Skeletal muscle satellite cell (primary cell): ENCODE data around the gene CEP295NL.
"Not testable (repeated sequence)": the region's sequence is repeated elsewhere in the genome, so short reads cannot be mapped to it uniquely, and the experiment has no call there.

Source experiments
- H3K27me3 ChIP-seq: 2 replicates; pipeline ENCODE4 v1.7.0; 2013; ENCODE audit warnings: low read length; ENCODE audit not compliant: control insufficient read depth, insufficient read depth
- H3K36me3 ChIP-seq: 2 replicates; pipeline ENCODE4 v1.7.0; 2013; ENCODE audit warnings: mild to moderate bottlenecking, control low read depth, low read length; ENCODE audit not compliant: insufficient read depth
- H3K4me1 ChIP-seq: 2 replicates; pipeline ENCODE4 v1.7.0; 2013; ENCODE audit warnings: low read length; ENCODE audit not compliant: control insufficient read depth, insufficient read depth
- H3K4me2 ChIP-seq: 2 replicates; pipeline ENCODE4 v1.7.0; 2013; ENCODE audit warnings: mild to moderate bottlenecking, low read length
- H3K4me3 ChIP-seq: 2 replicates; pipeline ENCODE4 v1.7.0; 2013; ENCODE audit warnings: low read length
- H3K9ac ChIP-seq: 2 replicates; pipeline ENCODE4 v1.7.0; 2013; ENCODE audit warnings: mild to moderate bottlenecking, low read depth, low read length, moderate library complexity
- H3K9me3 ChIP-seq: replicated peaks from 2 replicates; pipeline ENCODE4 v1.7.0; 2013; ENCODE audit warnings: mild to moderate bottlenecking, control low read depth, low read length

The CEP295NL gene

GRCh38 chr17:78915872-78916632, 13.1 kb upstream of the CEP295NL start:
- H3K4me2 ChIP-seq: peak overlapping the region; percentile 75
- no peaks in the 10 kb centered on the region for H3K27me3 ChIP-seq
- no peaks in the 10 kb centered on the region for H3K9me3 ChIP-seq
- H3K4me3 ChIP-seq: peak overlapping the region; percentile 59
- peaks cover 7% of the 10 kb centered on the region for H3K36me3 ChIP-seq
- peaks cover 31% of the 10 kb centered on the region for H3K4me1 ChIP-seq
- peak overlapping the region; percentile 69 for H3K9ac ChIP-seq

- peaks cover 26% of the 10 kb centered on the region for H3K4me1 ChIP-seq
- H3K9ac ChIP-seq: no peak overlapping the region
- no peaks in the 10 kb centered on the region for H3K27me3 ChIP-seq
- H3K4me3 ChIP-seq: no peak overlapping the region
- peaks cover 7% of the 10 kb centered on the region for H3K36me3 ChIP-seq
- H3K9me3 ChIP-seq: no peaks in the 10 kb centered on the region
- H3K4me2 ChIP-seq: no peak overlapping the region
Observed at GRCh38 chr17:78913115-78913514, 10.1 kb upstream of the CEP295NL start.

- no peak overlapping the region for H3K9ac ChIP-seq
- H3K9me3 ChIP-seq: no peaks in the 10 kb centered on the region
- H3K36me3 ChIP-seq: peaks cover 7% of the 10 kb centered on the region
- H3K4me3 ChIP-seq: no peak overlapping the region
- H3K4me2 ChIP-seq: no peak overlapping the region
- no peaks in the 10 kb centered on the region for H3K27me3 ChIP-seq
- H3K4me1 ChIP-seq: peaks cover 26% of the 10 kb centered on the region
Observed at GRCh38 chr17:78912082-78912481, 9.1 kb upstream of the CEP295NL start.

GRCh38 chr17:78911543-78911942, 8.5 kb upstream of the CEP295NL start:
- H3K27me3 ChIP-seq, H3K9me3 ChIP-seq, H3K4me3 ChIP-seq, H3K36me3 ChIP-seq, H3K9ac ChIP-seq, H3K4me2 ChIP-seq: not testable (repeated sequence)
- peaks cover 22% of the 10 kb centered on the region for H3K4me1 ChIP-seq

- peaks cover 7% of the 10 kb centered on the region for H3K36me3 ChIP-seq
- peaks cover 13% of the 10 kb centered on the region for H3K4me1 ChIP-seq
Observed at GRCh38 chr17:78910497-78911284, 7.7 kb upstream of the CEP295NL start.

GRCh38 chr17:78908426-78908825, 5.4 kb upstream of the CEP295NL start:
- Histone ChIP-seq H3K4me1 (peaks cover 10% of the 10 kb centered on the region), H3K36me3 (peaks cover 18% of the 10 kb centered on the region), H3K9ac (no peak overlapping the region), H3K27me3 (no peaks in the 10 kb centered on the region), H3K9me3 (no peaks in the 10 kb centered on the region), H3K4me3 (no peak overlapping the region), H3K4me2 (no peak overlapping the region)

More at GRCh38 chr17:78910497-78911284, 7.7 kb upstream of the CEP295NL start:
- H3K9me3 ChIP-seq: no peaks in the 10 kb centered on the region
- no peak overlapping the region for H3K4me2 ChIP-seq
- no peaks in the 10 kb centered on the region for H3K27me3 ChIP-seq
- no peak overlapping the region for H3K4me3 ChIP-seq
- H3K9ac ChIP-seq: no peak overlapping the region

DNA sequence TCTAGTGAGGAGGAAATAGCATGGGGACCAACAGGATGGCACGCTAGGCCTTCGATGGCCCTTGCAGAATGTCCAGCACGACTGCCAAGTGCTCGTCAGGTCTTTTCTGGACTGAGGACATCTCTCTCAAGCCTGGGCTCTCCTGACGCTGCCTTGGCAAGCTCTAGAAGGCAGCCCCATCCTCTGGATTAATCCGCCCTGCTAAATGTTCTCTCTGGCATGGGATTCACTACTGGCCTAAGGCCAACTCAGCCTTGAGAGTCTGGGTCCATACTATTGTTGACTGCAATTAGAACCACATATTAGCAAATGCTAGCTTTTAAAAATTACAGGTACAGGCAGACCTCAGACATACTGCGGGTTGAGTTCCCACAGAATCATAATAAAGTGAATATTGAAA, 2.5 kb upstream of the CEP295NL start:
- Histone ChIP-seq H3K36me3 (peaks cover 31% of the 10 kb centered on the region), H3K4me3 (no peak overlapping the region), H3K9me3 (no peaks in the 10 kb centered on the region), H3K4me1 (peaks cover 11% of the 10 kb centered on the region), H3K9ac (no peak overlapping the region), H3K4me2 (no peak overlapping the region), H3K27me3 (no peaks in the 10 kb centered on the region)

DNA sequence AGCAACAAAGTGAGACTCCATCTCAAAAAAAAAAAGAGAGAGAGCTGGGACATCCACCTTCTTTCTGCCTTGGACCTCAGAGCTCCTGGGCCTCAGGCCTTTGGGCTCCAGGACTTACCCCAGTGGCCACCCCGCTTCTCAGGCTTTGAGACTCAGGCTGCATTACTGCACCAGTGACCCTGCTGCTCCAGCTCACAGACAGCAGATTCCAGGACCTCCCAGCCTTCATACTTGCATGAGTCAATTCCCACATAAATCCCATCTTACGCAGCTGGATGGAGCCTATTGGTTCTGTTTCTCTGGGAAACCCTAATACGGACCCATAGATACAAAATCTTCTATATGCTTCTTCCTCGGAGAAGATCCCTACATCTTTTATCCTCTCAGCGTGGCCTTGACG, 2.1 kb upstream of the CEP295NL start:
- Histone ChIP-seq H3K9ac (no peak overlapping the region), H3K4me1 (peaks cover 11% of the 10 kb centered on the region)

GRCh38 chr17:78904371-78904770, 1.4 kb upstream of the CEP295NL start:
- Histone ChIP-seq H3K4me1 (peaks cover 16% of the 10 kb centered on the region), H3K4me2 (no peak overlapping the region), H3K9me3 (no peaks in the 10 kb centered on the region), H3K4me3 (no peak overlapping the region), H3K9ac (no peak overlapping the region), H3K27me3 (no peaks in the 10 kb centered on the region), H3K36me3 (peaks cover 32% of the 10 kb centered on the region)

More for the DNA sequence above, 2.1 kb upstream of the CEP295NL start:
- H3K9me3 ChIP-seq: no peaks in the 10 kb centered on the region
- H3K4me2 ChIP-seq: no peak overlapping the region
- no peak overlapping the region for H3K4me3 ChIP-seq
- H3K27me3 ChIP-seq: no peaks in the 10 kb centered on the region
- peaks cover 32% of the 10 kb centered on the region for H3K36me3 ChIP-seq

DNA sequence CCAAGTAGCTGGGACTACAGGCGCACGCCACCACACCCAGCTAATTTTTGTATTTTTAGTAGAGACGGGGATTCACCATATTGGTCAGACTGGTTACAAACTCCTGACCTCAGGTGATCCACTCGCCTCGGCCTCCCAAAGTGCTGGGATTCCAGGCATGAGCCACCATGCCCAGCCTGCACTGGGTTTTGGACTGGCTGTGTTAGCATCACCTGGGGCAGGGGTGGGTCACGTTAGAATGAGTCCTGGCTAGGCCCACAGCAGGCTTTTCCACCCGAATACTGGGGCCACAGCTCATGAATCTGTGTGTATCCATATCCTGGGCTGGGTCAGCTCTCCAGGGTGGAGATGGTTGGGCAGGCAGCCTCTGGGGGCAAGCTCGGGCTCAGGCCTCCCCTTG, 770 bp downstream of the CEP295NL start:
- H3K9me3 ChIP-seq, H3K4me2 ChIP-seq, H3K9ac ChIP-seq, H3K4me3 ChIP-seq, H3K27me3 ChIP-seq: not testable (repeated sequence)
- Histone ChIP-seq H3K4me1 (peaks cover 30% of the 10 kb centered on the region), H3K36me3 (peaks cover 39% of the 10 kb centered on the region)

- H3K4me1 ChIP-seq: peaks cover 32% of the 10 kb centered on the region
- H3K27me3 ChIP-seq: no peaks in the 10 kb centered on the region
- H3K36me3 ChIP-seq: peaks cover 40% of the 10 kb centered on the region
- H3K9me3 ChIP-seq: no peaks in the 10 kb centered on the region
- no peak overlapping the region for H3K9ac ChIP-seq
- H3K4me3 ChIP-seq: no peak overlapping the region
- no peak overlapping the region for H3K4me2 ChIP-seq
Observed at GRCh38 chr17:78901806-78902205, 1.2 kb downstream of the CEP295NL start.
